Duodenal mucosa (tissue), 2 donors: ENCODE results near the gene ELOVL5.
"Not testable (repeated sequence)": the region's sequence is repeated elsewhere in the genome, so short reads cannot be mapped to it uniquely, and the experiment has no call there.

ENCODE experiments used
- H3K27ac ChIP-seq: one replicate; pipeline ENCODE4 v1.7.0; 2013; ENCODE audit warnings: low read depth, low read length
- H3K27me3 ChIP-seq, 2 donors: one replicate each; pipeline ENCODE4 v1.7.0; 2013; ENCODE audit warnings: low read length in 2 of 2, control low read depth in 1 of 2; ENCODE audit not compliant: insufficient read depth in 2 of 2, control insufficient read depth in 1 of 2
- H3K36me3 ChIP-seq, 2 donors: one replicate each; pipeline ENCODE4 v1.7.0; 2013; ENCODE audit warnings: low read length in 2 of 2, control low read depth in 1 of 2; ENCODE audit not compliant: insufficient read depth in 2 of 2, control insufficient read depth in 1 of 2
- H3K4me1 ChIP-seq, 2 donors: one replicate each; pipeline ENCODE4 v1.7.0; 2013; ENCODE audit warnings: low read length in 2 of 2, control low read depth in 1 of 2; ENCODE audit not compliant: insufficient read depth in 2 of 2, control insufficient read depth in 1 of 2
- H3K4me3 ChIP-seq, 2 donors: one replicate each; pipeline ENCODE4 v1.7.0; 2013; ENCODE audit warnings: low read length in 2 of 2, low read depth in 1 of 2
- H3K9ac ChIP-seq, 2 donors: one replicate each; pipeline ENCODE4 v1.7.0; 2013; ENCODE audit warnings: low read length in 2 of 2, low read depth in 1 of 2
- H3K9me3 ChIP-seq, 2 donors: one replicate each; pipeline ENCODE4 v1.7.0; 2013; ENCODE audit warnings: low read length in 2 of 2, control low read depth in 1 of 2; ENCODE audit not compliant: control insufficient read depth in 1 of 2

ELOVL5 gene

DNA sequence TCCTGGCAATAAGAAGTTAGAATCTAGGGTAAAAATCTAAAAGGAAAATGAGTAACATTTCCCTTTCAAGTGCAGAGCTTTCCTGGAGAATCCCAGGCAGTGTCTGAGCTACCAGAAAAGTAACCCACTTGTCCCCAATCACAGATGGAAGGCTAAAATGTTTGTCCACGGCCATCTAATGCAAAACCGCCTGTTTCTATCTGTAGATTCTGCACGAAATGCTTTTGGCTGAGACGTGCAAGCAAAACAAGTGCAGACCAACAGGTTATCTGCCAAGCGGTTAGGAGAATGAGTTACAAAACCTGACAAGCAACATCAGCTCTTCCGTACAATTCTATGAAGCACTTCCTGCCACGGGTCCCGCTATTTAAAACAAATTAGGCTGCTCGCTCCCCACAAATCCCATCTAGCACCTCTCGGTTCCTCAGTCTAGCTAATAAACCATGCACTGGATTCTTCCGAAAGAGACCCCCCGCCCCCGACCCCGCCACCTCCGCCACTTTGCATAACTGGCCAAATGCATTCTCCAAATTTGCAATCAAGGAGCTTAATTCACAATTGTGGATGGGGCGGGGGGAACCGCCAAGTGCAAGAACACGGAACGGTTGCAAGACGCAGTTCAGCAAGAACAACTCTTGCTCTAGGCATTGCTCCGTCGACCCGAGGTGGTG, 1.4 kb downstream of the ELOVL5 start:
- Histone ChIP-seq H3K4me3 (peak overlapping the region; percentile 82 to 89), H3K4me1 (peaks cover 13 to 15% of the 10 kb centered on the region in 2 donors), H3K9me3 (no peaks in the 10 kb centered on the region), H3K36me3 (no peaks in the 10 kb centered on the region), H3K27me3 (no peaks in the 10 kb centered on the region), H3K9ac (peak overlapping the region; percentile 68 to 84), H3K27ac (peak overlapping the region; percentile 93)

DNA sequence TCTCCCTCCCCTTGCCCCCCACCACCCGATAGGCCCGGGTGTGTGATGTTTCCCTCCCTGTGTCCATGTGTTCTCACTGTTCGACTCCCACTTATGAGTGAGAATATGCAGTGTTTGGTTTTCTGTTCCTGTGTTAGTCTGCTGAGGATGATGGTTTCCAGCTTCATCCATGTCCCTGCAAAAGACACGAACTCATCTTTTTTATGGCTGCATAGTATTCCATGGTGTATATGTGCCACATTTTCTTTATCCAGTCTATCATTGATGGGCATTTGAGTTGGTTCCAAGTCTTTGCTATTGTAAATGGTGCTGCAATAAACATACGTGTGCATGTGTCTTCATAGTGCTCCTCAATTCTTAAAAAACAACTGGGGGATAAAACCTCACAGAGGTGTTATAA, 2.7 kb downstream of the ELOVL5 start:
- H3K4me1 ChIP-seq: peaks cover 13 to 15% of the 10 kb centered on the region in 2 donors
- H3K27me3 ChIP-seq, H3K36me3 ChIP-seq, H3K4me3 ChIP-seq, H3K27ac ChIP-seq, H3K9me3 ChIP-seq, H3K9ac ChIP-seq: not testable (repeated sequence)

DNA sequence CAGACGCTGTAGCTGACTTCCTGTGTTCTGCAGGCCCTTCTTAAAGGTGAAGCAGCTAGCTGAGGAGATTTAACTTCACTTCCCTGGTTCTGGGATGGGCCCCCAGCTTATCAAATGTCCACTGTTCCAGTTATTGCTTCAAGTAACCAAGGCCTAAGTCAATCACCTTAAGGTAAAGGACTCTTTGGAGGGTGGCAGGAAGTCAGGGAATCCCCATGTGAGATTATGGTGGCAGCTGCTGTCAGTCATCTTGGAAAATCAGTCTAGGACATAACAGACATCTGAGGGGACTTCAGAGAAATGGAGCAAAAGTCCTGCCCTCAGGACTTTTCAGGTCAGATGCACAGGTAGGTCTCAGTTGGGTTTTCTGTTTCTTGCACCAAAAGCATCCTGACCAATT, 3.8 kb downstream of the ELOVL5 start:
- no peaks in the 10 kb centered on the region for H3K9me3 ChIP-seq
- peaks cover 13 to 15% of the 10 kb centered on the region in 2 donors for H3K4me1 ChIP-seq
- no peak overlapping the region for H3K27ac ChIP-seq
- no peak overlapping the region for H3K4me3 ChIP-seq
- H3K9ac ChIP-seq: no peak overlapping the region
- no peaks in the 10 kb centered on the region for H3K27me3 ChIP-seq
- H3K36me3 ChIP-seq: no peaks in the 10 kb centered on the region

DNA sequence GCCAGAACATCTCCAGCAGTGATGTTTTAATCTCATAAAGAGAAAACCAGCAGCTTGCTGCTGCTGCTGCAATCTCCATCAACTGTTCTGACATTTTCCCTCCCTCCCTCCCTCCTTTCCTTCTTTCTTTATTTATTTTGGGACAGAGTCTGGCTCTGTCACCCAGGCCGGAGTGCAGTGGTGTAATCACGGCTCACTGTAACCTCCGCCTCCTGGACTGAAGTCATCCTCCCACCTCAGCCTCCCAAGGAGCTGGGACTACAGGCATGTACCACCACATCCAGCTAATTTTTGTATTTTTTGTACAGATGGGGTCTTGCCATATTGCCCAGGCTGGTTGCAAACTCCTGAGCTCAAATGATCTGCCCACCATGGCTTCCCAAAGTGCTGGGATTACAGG, 5.7 kb downstream of the ELOVL5 start:
- H3K27me3 ChIP-seq: no peaks in the 10 kb centered on the region
- H3K9me3 ChIP-seq: no peaks in the 10 kb centered on the region
- H3K4me1 ChIP-seq: peaks cover 11 to 15% of the 10 kb centered on the region in 2 donors
- no peak overlapping the region for H3K27ac ChIP-seq
- no peak overlapping the region for H3K4me3 ChIP-seq
- no peak overlapping the region for H3K9ac ChIP-seq
- no peaks in the 10 kb centered on the region for H3K36me3 ChIP-seq

DNA sequence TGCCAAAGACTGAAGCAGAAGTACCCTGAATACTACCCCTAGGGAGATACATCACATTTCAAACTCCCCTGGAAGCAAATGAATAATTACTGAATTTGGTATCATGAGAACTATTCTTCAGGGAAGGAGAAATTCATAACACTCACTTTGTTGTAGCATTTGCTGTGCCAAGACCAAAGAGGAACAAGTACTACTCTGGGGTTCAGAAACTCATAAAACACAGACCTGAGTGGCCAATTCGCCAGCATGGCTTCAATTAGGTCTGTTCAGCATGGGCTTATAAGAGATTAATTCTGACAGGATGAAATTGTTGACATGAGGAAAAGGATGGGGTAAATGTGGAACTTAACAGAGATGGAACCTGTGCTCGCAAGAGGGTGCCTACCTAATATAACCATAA, 6.5 kb downstream of the ELOVL5 start:
- H3K9ac ChIP-seq: no peak overlapping the region
- H3K27me3 ChIP-seq: no peaks in the 10 kb centered on the region
- H3K36me3 ChIP-seq: no peaks in the 10 kb centered on the region
- peaks cover 18 to 19% of the 10 kb centered on the region in 2 donors for H3K4me1 ChIP-seq
- no peak overlapping the region for H3K27ac ChIP-seq
- no peak overlapping the region for H3K4me3 ChIP-seq
- H3K9me3 ChIP-seq: no peaks in the 10 kb centered on the region

DNA sequence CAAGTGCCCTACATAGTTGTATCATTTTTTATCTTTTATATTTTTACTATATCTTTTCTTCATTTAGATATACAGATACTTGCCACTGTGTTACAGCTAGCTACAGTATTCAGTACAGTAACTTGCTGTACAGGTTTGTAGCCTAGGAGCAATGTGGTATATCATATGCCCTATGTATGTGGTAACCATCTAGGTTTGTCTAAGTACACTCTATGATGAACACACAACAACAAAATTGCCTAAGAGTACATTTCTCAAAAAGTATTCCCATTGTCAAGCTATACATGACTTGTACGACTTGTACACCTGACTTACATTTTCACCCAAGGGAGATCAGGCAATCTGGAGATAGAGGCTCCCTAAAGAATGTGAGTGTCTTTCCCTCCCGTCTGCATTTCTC, 8.2 kb downstream of the ELOVL5 start:
- no peak overlapping the region for H3K4me3 ChIP-seq
- H3K9ac ChIP-seq: no peak overlapping the region
- peaks cover 14 to 22% of the 10 kb centered on the region in 2 donors for H3K4me1 ChIP-seq
- H3K27me3 ChIP-seq: no peaks in the 10 kb centered on the region
- H3K9me3 ChIP-seq: no peaks in the 10 kb centered on the region
- no peaks in the 10 kb centered on the region for H3K36me3 ChIP-seq
- no peak overlapping the region for H3K27ac ChIP-seq

DNA sequence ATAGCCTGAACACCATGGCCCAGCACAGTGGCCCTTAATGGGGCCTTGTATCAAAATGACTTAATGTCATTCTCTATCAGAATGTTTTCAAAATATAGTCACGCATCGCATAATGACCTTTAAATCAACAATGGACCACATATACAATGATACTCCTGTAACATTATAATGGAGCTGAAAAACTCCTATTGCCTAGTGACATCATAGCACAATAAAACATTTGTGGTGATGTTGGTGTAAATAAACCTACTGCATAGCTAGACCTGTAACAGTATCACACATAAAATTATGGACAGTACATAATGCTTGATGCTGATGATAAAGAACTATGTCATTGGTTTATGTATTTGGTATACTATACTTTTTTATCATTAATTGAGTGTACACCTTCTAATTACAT, 9.3 kb downstream of the ELOVL5 start:
- Histone ChIP-seq H3K4me3 (no peak overlapping the region), H3K36me3 (no peaks in the 10 kb centered on the region), H3K4me1 (peaks cover 22 to 24% of the 10 kb centered on the region in 2 donors), H3K9ac (no peak overlapping the region), H3K27me3 (no peaks in the 10 kb centered on the region), H3K9me3 (no peaks in the 10 kb centered on the region), H3K27ac (no peak overlapping the region)

DNA sequence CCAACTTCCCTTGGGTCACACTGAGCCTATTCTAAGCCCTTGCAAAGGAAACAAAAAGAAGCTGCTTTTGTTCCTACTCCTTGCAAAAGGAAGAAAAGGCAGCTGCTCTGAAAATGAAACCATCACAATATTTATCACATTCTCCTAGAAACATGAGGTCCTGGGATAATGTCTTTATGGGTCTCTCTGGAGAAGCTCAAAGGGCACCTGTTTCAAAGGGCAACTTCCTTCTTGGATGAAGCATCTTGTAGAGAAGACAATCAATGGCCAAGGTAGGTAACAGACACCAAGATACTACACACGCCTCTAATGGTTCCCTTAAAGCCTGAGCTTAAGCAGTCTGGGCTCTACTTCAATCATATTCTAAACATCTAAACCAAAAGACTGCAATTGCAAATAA, 10.4 kb downstream of the ELOVL5 start:
- H3K27me3 ChIP-seq: no peaks in the 10 kb centered on the region
- no peak overlapping the region for H3K27ac ChIP-seq
- peaks cover 16 to 24% of the 10 kb centered on the region in 2 donors for H3K4me1 ChIP-seq

DNA sequence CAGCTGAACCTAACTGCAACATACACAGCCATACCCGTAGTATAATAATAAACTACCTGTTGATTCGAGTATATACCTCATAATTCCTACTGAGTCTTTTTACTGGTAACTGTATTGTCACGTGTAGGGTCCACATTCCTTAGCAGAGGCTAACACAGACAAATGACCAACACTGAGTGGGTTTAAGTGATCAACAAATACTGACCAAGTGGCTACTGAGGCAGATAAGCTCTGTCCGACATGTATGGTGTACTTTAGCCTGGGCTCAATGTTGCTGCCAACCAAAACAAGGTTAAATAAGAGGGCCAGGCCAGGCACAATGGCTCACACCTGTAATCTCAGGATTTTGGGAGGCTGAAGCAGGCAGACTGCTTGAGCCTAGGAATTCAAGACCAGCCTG, 12.7 kb downstream of the ELOVL5 start:
- no peak overlapping the region for H3K27ac ChIP-seq
- no peaks in the 10 kb centered on the region for H3K27me3 ChIP-seq
- H3K36me3 ChIP-seq: no peaks in the 10 kb centered on the region
- H3K4me3 ChIP-seq: peak overlapping the region; percentile 33 to 34
- no peaks in the 10 kb centered on the region for H3K9me3 ChIP-seq
- H3K9ac ChIP-seq: peak overlapping the region in 1 of 2 donors; percentile 7
- peaks cover 16 to 24% of the 10 kb centered on the region in 2 donors for H3K4me1 ChIP-seq

More for the DNA sequence above, 10.4 kb downstream of the ELOVL5 start:
- H3K4me3 ChIP-seq: peak overlapping the region in 1 of 2 donors; percentile 5
- no peaks in the 10 kb centered on the region for H3K9me3 ChIP-seq
- H3K9ac ChIP-seq: no peak overlapping the region
- no peaks in the 10 kb centered on the region for H3K36me3 ChIP-seq

DNA sequence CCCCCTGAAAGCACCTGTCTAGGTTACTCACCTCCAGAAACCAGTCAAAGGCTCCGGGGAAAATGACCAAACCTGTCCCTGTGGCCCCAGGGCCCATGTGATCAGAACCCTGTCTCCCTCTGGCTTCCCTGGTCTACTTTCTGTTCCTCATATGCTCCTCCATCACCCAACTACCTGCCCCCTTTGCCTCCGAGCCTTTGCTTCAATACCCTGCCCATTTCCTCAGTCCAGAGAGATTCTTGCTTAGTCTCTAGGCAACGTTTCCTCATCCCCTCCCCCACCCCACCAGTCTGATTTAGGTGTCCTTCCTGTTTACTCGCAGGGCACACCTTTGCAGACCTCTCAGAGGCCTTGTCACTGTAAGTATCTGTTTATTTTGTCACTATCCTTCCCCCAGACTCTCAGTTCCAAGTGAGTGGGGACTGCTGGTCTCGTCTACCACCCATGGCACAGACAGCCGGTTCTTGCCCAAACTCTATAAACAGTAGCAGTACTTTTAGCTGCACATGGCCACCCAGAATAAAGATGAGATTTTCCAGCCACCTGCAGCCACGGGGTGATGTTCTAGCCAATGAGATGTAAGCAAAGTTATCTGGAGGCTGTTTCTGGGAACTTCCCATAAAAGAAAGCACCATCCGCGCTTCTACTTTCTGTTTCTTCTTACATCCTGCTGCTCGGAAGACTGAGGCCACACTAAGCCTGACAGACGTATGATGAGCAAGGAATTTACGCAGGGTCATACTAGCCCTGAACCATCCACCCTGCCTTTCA, 13.3 kb downstream of the ELOVL5 start:
- no peaks in the 10 kb centered on the region for H3K27me3 ChIP-seq
- H3K9me3 ChIP-seq: no peaks in the 10 kb centered on the region
- H3K4me1 ChIP-seq: peaks cover 16 to 24% of the 10 kb centered on the region in 2 donors
- H3K4me3 ChIP-seq: peak overlapping the region; percentile 33 to 34
- peak overlapping the region; percentile 37 for H3K27ac ChIP-seq
- H3K9ac ChIP-seq: peak overlapping the region; percentile 19 to 20
- no peaks in the 10 kb centered on the region for H3K36me3 ChIP-seq
